Measurements from ENCODE around the gene ADNP2.

Gene ADNP2

DNA sequence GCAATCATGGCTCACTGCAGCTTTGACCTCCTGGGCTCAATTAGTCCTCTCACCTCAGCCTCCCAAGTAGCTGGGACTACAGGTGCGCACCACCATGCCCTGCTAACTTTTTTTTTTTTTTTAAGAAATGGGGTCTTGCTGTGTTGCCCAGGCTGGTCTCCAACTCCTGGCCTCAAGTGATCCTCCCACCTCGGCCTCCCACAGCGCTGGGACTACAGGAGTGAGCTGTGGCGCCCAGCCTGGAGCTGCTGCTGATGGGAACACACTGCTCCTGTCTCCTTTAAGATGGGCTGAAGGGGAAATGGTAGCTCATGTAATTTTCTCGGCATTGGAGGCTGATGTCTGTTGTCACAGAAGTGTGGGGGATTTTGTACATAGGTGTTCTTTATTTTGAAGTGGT, 34.9 kb upstream of the ADNP2 start:
- Histone ChIP-seq H2AK5ac (ENCODE audit: low read depth, low read length) (no peak overlapping the region), H3K9ac (ENCODE audit: low read depth, low read length, poor library complexity) (no peak overlapping the region), H3K18ac (ENCODE audit: low read length) (no peak overlapping the region), H3K27me3 (ENCODE audit: control insufficient read depth in 3 of 3, insufficient read depth in 3 of 3, low read depth in 1 of 3, low read length in 3 of 3) (no peaks in the 10 kb centered on the region), H2BK120ac (ENCODE audit: low read depth, low read length) (no peak overlapping the region), H3K9me3 (replicated peaks in 1 of 2; ENCODE audit: control insufficient read depth in 2 of 2, insufficient read depth in 1 of 2, low read depth in 1 of 2, low read length in 2 of 2) (peaks cover 0 to 9% of the 10 kb centered on the region in 2 donors), H2AFZ (ENCODE audit: low read length) (no peak overlapping the region), H2BK15ac (ENCODE audit: low read length) (no peak overlapping the region), H3K79me1 (ENCODE audit: low read depth, low read length) (peaks cover 2% of the 10 kb centered on the region), H3K4me3 (ENCODE audit: low read length in 2 of 2) (no peak overlapping the region), H3K36me3 (replicated peaks in 1 of 2; ENCODE audit: control insufficient read depth in 2 of 2, insufficient read depth in 2 of 2, low read length in 2 of 2) (peaks cover 0 to 2% of the 10 kb centered on the region in 2 donors), H2BK12ac (ENCODE audit: low read length) (no peak overlapping the region), H3K4ac (ENCODE audit: low read length) (no peak overlapping the region), H3K23ac (ENCODE audit: low read depth, low read length, poor library complexity) (no peak overlapping the region), H3K4me2 (ENCODE audit: insufficient read depth, low read length, poor library complexity, severe bottlenecking) (no peak overlapping the region), H4K91ac (ENCODE audit: low read depth, low read length, poor library complexity) (no peak overlapping the region), H3K4me1 (ENCODE audit: control insufficient read depth in 2 of 2, insufficient read depth in 1 of 2, low read depth in 1 of 2, low read length in 2 of 2) (no peaks in the 10 kb centered on the region), H3K14ac (ENCODE audit: low read length) (no peak overlapping the region), H2BK5ac (ENCODE audit: low read length) (no peak overlapping the region), H4K8ac (ENCODE audit: low read depth, low read length) (no peak overlapping the region), H3K27ac (replicated peaks; ENCODE audit: low read length) (no peak overlapping the region)
- WGBS, 2 donors (ENCODE audit: extremely low coverage in 2 of 2, insufficient read length in 2 of 2, insufficient replicate concordance in 1 of 2), result no CpG with 5 or more reads among the region's 5 CpGs
- DNase-seq (ENCODE audit: low spot score), result no peak

DNA sequence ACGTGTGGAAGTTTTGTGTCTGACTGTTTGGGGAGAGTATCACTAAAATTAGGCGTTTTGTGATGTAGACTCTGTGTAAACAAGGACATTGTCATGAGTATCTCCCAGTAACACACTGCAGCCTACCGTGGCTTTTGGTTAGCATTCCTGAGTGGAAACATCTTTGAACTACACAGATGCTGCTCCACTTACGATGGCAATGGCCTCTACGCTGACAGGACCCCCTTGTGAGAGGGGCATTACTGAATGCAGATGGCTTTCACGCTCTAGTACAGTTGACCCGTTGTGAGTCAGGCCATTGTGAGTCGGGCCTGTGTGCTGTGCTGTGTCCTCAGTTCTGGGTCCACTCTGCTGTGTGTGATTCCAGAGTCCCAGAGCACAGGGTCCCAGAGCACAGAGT, 34.4 kb upstream of the ADNP2 start:
- no CpG with 5 or more reads among the region's 8 CpGs for WGBS, 2 donors (ENCODE audit: extremely low coverage in 2 of 2, insufficient read length in 2 of 2, insufficient replicate concordance in 1 of 2)

DNA sequence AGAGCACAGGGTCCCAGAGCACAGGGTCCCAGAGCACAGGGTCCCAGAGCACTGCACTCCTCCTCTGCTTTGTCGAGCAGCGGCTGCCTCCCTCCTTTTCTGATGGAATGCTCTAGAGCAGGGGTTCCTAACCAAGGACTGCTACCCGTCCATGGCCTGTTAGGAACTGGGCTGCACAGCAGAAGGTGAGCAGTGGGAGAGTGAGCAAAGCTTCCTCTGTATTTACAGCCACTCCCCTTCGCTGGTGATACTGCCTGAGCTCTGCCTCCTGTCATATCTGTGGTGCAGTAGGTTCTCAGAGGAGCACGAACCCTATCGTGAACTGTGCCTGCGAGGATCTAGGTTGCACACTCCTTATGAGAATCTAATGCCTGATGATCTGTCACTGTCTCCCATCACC, 33.1 kb upstream of the ADNP2 start:
- H3K36me3 ChIP-seq (replicated peaks in 1 of 2; ENCODE audit: control insufficient read depth in 2 of 2, insufficient read depth in 2 of 2, low read length in 2 of 2), result peaks cover 0 to 2% of the 10 kb centered on the region in 2 donors
- H2BK12ac ChIP-seq (ENCODE audit: low read length), result no peak overlapping the region
- H3K27ac ChIP-seq (replicated peaks; ENCODE audit: low read length), result no peak overlapping the region
- H3K27me3 ChIP-seq (ENCODE audit: control insufficient read depth in 3 of 3, insufficient read depth in 3 of 3, low read depth in 1 of 3, low read length in 3 of 3), result peaks cover 0 to 2% (median 0%) of the 10 kb centered on the region in 3 experiments
- H4K91ac ChIP-seq (ENCODE audit: low read depth, low read length, poor library complexity), result no peak overlapping the region
- no peaks in the 10 kb centered on the region for H3K4me1 ChIP-seq (ENCODE audit: control insufficient read depth in 2 of 2, insufficient read depth in 1 of 2, low read depth in 1 of 2, low read length in 2 of 2)
- WGBS, 2 donors (ENCODE audit: extremely low coverage in 2 of 2, insufficient read length in 2 of 2, insufficient replicate concordance in 1 of 2), result no CpG with 5 or more reads among the region's 7 CpGs
- peaks cover 0 to 9% of the 10 kb centered on the region in 2 donors for H3K9me3 ChIP-seq (replicated peaks in 1 of 2; ENCODE audit: control insufficient read depth in 2 of 2, insufficient read depth in 1 of 2, low read depth in 1 of 2, low read length in 2 of 2)
- no peak overlapping the region for H2AFZ ChIP-seq (ENCODE audit: low read length)
- no peak for DNase-seq (ENCODE audit: low spot score)
- no peak overlapping the region for H3K14ac ChIP-seq (ENCODE audit: low read length)
- H3K18ac ChIP-seq (ENCODE audit: low read length), result no peak overlapping the region
- no peak overlapping the region for H3K4ac ChIP-seq (ENCODE audit: low read length)
- no peak overlapping the region for H2BK120ac ChIP-seq (ENCODE audit: low read depth, low read length)
- H4K8ac ChIP-seq (ENCODE audit: low read depth, low read length), result no peak overlapping the region
- H2AK5ac ChIP-seq (ENCODE audit: low read depth, low read length), result no peak overlapping the region
- no peak overlapping the region for H3K23ac ChIP-seq (ENCODE audit: low read depth, low read length, poor library complexity)
- H3K4me3 ChIP-seq (ENCODE audit: low read length in 2 of 2), result no peak overlapping the region
- no peak overlapping the region for H2BK5ac ChIP-seq (ENCODE audit: low read length)
- H2BK15ac ChIP-seq (ENCODE audit: low read length), result no peak overlapping the region
- H3K79me1 ChIP-seq (ENCODE audit: low read depth, low read length), result peaks cover 2% of the 10 kb centered on the region
- no peak overlapping the region for H3K4me2 ChIP-seq (ENCODE audit: insufficient read depth, low read length, poor library complexity, severe bottlenecking)
- no peak overlapping the region for H3K9ac ChIP-seq (ENCODE audit: low read depth, low read length, poor library complexity)

More for the DNA sequence above, 34.4 kb upstream of the ADNP2 start:
- Histone ChIP-seq H3K9me3 (replicated peaks in 1 of 2; ENCODE audit: control insufficient read depth in 2 of 2, insufficient read depth in 1 of 2, low read depth in 1 of 2, low read length in 2 of 2) (peaks cover 0 to 9% of the 10 kb centered on the region in 2 donors), H3K79me1 (ENCODE audit: low read depth, low read length) (peaks cover 2% of the 10 kb centered on the region), H2BK5ac (ENCODE audit: low read length) (no peak overlapping the region), H2AFZ (ENCODE audit: low read length) (no peak overlapping the region), H3K14ac (ENCODE audit: low read length) (no peak overlapping the region), H3K4me1 (ENCODE audit: control insufficient read depth in 2 of 2, insufficient read depth in 1 of 2, low read depth in 1 of 2, low read length in 2 of 2) (no peaks in the 10 kb centered on the region), H3K18ac (ENCODE audit: low read length) (no peak overlapping the region), H2BK120ac (ENCODE audit: low read depth, low read length) (no peak overlapping the region), H3K36me3 (replicated peaks in 1 of 2; ENCODE audit: control insufficient read depth in 2 of 2, insufficient read depth in 2 of 2, low read length in 2 of 2) (peaks cover 0 to 2% of the 10 kb centered on the region in 2 donors), H3K4me2 (ENCODE audit: insufficient read depth, low read length, poor library complexity, severe bottlenecking) (no peak overlapping the region), H4K91ac (ENCODE audit: low read depth, low read length, poor library complexity) (no peak overlapping the region), H3K4me3 (ENCODE audit: low read length in 2 of 2) (no peak overlapping the region), H3K23ac (ENCODE audit: low read depth, low read length, poor library complexity) (no peak overlapping the region), H4K8ac (ENCODE audit: low read depth, low read length) (no peak overlapping the region), H3K27ac (replicated peaks; ENCODE audit: low read length) (no peak overlapping the region), H2BK15ac (ENCODE audit: low read length) (no peak overlapping the region), H3K4ac (ENCODE audit: low read length) (no peak overlapping the region), H2BK12ac (ENCODE audit: low read length) (no peak overlapping the region), H3K9ac (ENCODE audit: low read depth, low read length, poor library complexity) (no peak overlapping the region), H3K27me3 (ENCODE audit: control insufficient read depth in 3 of 3, insufficient read depth in 3 of 3, low read depth in 1 of 3, low read length in 3 of 3) (no peaks in the 10 kb centered on the region), H2AK5ac (ENCODE audit: low read depth, low read length) (no peak overlapping the region)
- no peak for DNase-seq (ENCODE audit: low spot score)

DNA sequence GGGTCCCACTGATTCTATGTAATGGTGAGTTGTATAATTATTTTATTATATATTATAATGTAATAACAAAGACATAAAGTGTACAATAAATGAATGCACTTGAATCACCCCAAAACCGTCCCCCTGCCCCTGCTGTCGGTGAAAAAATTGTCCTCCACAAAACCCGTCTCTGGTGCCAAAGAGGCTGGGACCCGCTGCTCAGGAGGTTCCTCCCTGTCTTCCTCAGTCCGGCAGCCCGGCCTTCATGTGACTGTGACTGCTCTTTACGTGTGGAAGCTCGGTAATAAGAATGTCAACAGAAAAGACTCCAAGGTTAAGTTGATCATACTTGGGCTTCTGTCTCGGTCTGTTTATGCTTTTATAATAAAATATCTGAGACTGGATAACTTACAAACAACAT, 32.7 kb upstream of the ADNP2 start:
- Histone ChIP-seq H3K23ac (ENCODE audit: low read depth, low read length, poor library complexity) (no peak overlapping the region), H3K4me2 (ENCODE audit: insufficient read depth, low read length, poor library complexity, severe bottlenecking) (no peak overlapping the region), H3K14ac (ENCODE audit: low read length) (no peak overlapping the region), H4K91ac (ENCODE audit: low read depth, low read length, poor library complexity) (no peak overlapping the region), H2BK12ac (ENCODE audit: low read length) (no peak overlapping the region), H4K8ac (ENCODE audit: low read depth, low read length) (no peak overlapping the region), H3K27me3 (ENCODE audit: control insufficient read depth in 3 of 3, insufficient read depth in 3 of 3, low read depth in 1 of 3, low read length in 3 of 3) (peaks cover 0 to 2% (median 0%) of the 10 kb centered on the region in 3 experiments), H3K4me3 (ENCODE audit: low read length in 2 of 2) (no peak overlapping the region), H2BK5ac (ENCODE audit: low read length) (no peak overlapping the region), H3K36me3 (replicated peaks in 1 of 2; ENCODE audit: control insufficient read depth in 2 of 2, insufficient read depth in 2 of 2, low read length in 2 of 2) (peaks cover 0 to 2% of the 10 kb centered on the region in 2 donors), H3K9me3 (replicated peaks in 1 of 2; ENCODE audit: control insufficient read depth in 2 of 2, insufficient read depth in 1 of 2, low read depth in 1 of 2, low read length in 2 of 2) (peaks cover 0 to 9% of the 10 kb centered on the region in 2 donors), H3K4me1 (ENCODE audit: control insufficient read depth in 2 of 2, insufficient read depth in 1 of 2, low read depth in 1 of 2, low read length in 2 of 2) (no peaks in the 10 kb centered on the region), H3K18ac (ENCODE audit: low read length) (no peak overlapping the region), H3K4ac (ENCODE audit: low read length) (no peak overlapping the region), H3K79me1 (ENCODE audit: low read depth, low read length) (peaks cover 2% of the 10 kb centered on the region), H3K9ac (ENCODE audit: low read depth, low read length, poor library complexity) (no peak overlapping the region), H2BK15ac (ENCODE audit: low read length) (no peak overlapping the region), H2BK120ac (ENCODE audit: low read depth, low read length) (no peak overlapping the region), H2AK5ac (ENCODE audit: low read depth, low read length) (no peak overlapping the region), H2AFZ (ENCODE audit: low read length) (no peak overlapping the region), H3K27ac (replicated peaks; ENCODE audit: low read length) (no peak overlapping the region)
- no CpG with 5 or more reads among the region's 9 CpGs for WGBS, 2 donors (ENCODE audit: extremely low coverage in 2 of 2, insufficient read length in 2 of 2, insufficient replicate concordance in 1 of 2)
- DNase-seq (ENCODE audit: low spot score), result no peak

Measured in neuronal stem cell (in vitro differentiated cells).